Measurements from ENCODE around the gene RPS15.

Gene RPS15

DNA sequence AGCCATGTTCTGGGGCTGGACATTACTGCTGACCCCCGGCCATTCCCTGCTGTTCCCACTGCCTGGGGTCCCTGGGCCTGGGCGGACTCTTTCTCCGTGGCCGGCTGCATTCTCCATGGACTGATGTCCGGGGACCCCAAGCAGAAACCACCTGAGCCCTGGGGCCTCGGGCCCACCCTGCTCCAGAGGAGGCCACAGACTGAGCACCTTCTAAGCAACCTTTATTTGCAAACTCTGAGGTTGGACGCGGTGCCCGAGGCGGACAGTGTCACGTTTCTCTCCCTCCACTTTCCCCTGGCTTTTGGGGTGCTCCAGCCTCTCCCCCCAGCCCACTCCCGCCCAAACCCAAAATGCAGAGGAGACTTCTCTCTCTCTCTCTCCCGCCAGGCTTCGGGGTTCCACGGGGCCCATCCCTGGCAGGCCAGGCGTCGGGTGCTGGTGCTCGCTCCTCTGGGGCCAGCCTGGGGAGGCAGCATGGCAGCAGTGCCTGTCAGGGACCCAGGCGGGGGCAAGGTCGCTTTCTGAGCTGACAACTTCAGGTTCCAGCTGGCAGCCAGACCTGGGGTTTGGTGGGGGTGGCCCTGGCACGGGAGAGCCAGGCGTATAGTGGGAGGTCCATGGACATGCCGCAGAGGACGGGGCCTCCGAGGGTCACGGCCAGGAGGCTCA, 43.2 kb downstream of the RPS15 start:
- H3K9me3 ChIP-seq, result no peaks in the 10 kb centered on the region
- H3K27ac ChIP-seq, result no peak overlapping the region
- intact Hi-C loops (cut with DNase I; ENCODE audit: low total_unique reads), result no loop called here
- no peak for DNase-seq
- H3K4me1 ChIP-seq, result peaks cover 0 to 22% (median 18%) of the 10 kb centered on the region in 4 donors
- H3K27me3 ChIP-seq, result peaks cover 0 to 17% of the 10 kb centered on the region in 2 donors
- peaks cover 0 to 9% (median 3%) of the 10 kb centered on the region in 3 donors for H3K36me3 ChIP-seq
- TF ChIP-seq, protein P1, sequence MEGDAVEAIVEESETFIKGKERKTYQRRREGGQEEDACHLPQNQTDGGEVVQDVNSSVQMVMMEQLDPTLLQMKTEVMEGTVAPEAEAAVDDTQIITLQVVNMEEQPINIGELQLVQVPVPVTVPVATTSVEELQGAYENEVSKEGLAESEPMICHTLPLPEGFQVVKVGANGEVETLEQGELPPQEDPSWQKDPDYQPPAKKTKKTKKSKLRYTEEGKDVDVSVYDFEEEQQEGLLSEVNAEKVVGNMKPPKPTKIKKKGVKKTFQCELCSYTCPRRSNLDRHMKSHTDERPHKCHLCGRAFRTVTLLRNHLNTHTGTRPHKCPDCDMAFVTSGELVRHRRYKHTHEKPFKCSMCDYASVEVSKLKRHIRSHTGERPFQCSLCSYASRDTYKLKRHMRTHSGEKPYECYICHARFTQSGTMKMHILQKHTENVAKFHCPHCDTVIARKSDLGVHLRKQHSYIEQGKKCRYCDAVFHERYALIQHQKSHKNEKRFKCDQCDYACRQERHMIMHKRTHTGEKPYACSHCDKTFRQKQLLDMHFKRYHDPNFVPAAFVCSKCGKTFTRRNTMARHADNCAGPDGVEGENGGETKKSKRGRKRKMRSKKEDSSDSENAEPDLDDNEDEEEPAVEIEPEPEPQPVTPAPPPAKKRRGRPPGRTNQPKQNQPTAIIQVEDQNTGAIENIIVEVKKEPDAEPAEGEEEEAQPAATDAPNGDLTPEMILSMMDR (IDR thresholded peaks at IDR 0.05), result no peak
- H3K4me3 ChIP-seq, result no peak overlapping the region

- H3K27ac ChIP-seq, result no peak overlapping the region
- peaks cover 0 to 4% (median 0%) of the 10 kb centered on the region in 3 donors for H3K36me3 ChIP-seq
- peaks cover 0 to 13% of the 10 kb centered on the region in 2 donors for H3K27me3 ChIP-seq
- intact Hi-C loops (cut with DNase I; ENCODE audit: low total_unique reads), result no loop called here
- no peaks in the 10 kb centered on the region for H3K9me3 ChIP-seq
- DNase-seq, result no peak
- TF ChIP-seq, protein P1 (IDR thresholded peaks at IDR 0.05), result no peak
- peaks cover 0 to 22% (median 18%) of the 10 kb centered on the region in 4 donors for H3K4me1 ChIP-seq
- no peak overlapping the region for H3K4me3 ChIP-seq
Observed at GRCh38 chr19:1481893-1482360, 43.7 kb downstream of the RPS15 start.

GRCh38 chr19:1482361-1483130, 44.4 kb downstream of the RPS15 start:
- TF ChIP-seq, protein P1 (IDR thresholded peaks at IDR 0.05), result no peak
- Histone ChIP-seq H3K4me1 (peaks cover 0 to 18% (median 16%) of the 10 kb centered on the region in 4 donors), H3K27me3 (peaks cover 0 to 9% of the 10 kb centered on the region in 2 donors), H3K36me3 (no peaks in the 10 kb centered on the region), H3K4me3 (no peak overlapping the region), H3K9me3 (no peaks in the 10 kb centered on the region), H3K27ac (no peak overlapping the region)
- no peak for DNase-seq
- intact Hi-C loops (cut with DNase I; ENCODE audit: low total_unique reads), result no loop called here

DNA sequence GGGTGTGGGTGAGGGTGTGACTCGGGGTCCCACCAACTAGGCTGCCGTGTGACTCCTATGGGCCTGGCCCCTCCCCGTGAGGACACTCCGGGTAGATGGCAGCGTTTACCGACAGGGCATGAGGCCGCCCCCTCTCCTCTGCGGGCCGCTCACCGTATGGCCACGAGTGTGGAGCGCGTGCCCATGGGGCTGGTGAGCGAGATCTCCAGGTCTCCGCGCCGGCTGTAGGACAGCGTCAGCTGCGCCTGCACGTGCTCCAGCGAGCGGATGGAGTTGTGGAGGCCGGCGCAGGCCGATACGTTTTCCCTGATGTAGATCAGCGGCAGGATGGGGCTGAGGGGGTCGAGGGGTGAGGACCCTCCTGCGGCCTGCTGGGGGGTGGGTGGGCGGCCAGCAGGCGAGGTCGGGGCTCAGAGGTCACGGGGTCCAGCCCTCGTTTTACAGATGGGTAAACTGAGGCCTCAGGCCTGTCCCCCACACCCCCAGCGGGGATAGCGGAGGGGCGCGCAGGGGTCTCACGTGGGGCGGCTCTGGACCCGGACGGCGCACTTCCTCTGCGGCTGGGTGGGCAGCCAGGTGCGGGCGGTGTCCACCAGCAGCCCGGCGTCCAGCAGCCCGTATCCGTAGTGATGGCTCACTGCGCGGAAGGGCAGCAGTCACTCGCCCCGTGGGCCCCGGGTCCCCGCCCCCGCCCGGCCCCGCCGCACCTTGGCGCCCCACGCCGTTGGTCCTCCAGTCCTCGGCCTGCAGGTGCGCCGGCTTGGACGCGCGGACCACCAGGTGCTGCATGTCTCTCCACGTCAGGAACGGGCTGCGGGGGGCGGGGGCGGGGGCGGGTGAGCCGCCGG, 45.2 kb downstream of the RPS15 start:
- H3K27me3 ChIP-seq, result peaks cover 0 to 9% of the 10 kb centered on the region in 2 donors
- no peak for DNase-seq
- intact Hi-C loops (cut with DNase I; ENCODE audit: low total_unique reads), result no loop called here
- H3K27ac ChIP-seq, result no peak overlapping the region
- TF ChIP-seq, protein P1 (IDR thresholded peaks at IDR 0.05), result no peak
- H3K4me3 ChIP-seq, result no peak overlapping the region
- no peaks in the 10 kb centered on the region for H3K9me3 ChIP-seq
- H3K4me1 ChIP-seq, result peaks cover 0 to 12% (median 9%) of the 10 kb centered on the region in 4 donors
- no peaks in the 10 kb centered on the region for H3K36me3 ChIP-seq

- Histone ChIP-seq H3K36me3 (no peaks in the 10 kb centered on the region), H3K4me3 (no peak overlapping the region), H3K9me3 (no peaks in the 10 kb centered on the region), H3K4me1 (peaks cover 0 to 8% (median 5%) of the 10 kb centered on the region in 4 donors), H3K27ac (no peak overlapping the region), H3K27me3 (peaks cover 0 to 9% of the 10 kb centered on the region in 2 donors)
- TF ChIP-seq, protein P1 (IDR thresholded peaks at IDR 0.05), result no peak
- intact Hi-C loops (cut with DNase I; ENCODE audit: low total_unique reads), result no loop called here
- no peak for DNase-seq
Observed at GRCh38 chr19:1483979-1484428, 45.8 kb downstream of the RPS15 start.

All from tibial artery (tissue), 4 donors.